AG09309 (cell line): ENCODE results near the gene STAG3.
"Not testable (repeated sequence)": the region's sequence is repeated elsewhere in the genome, so short reads cannot be mapped to it uniquely, and the experiment has no call there.

Source experiments
- DNase-seq: peaks from one replicate; pipeline ENCODE4 v3.0.0-alpha.2; 2010; ENCODE audit warnings: low read depth
- H3K4me3 ChIP-seq: 2 replicates; pipeline ENCODE4 v1.5.1; 2011; ENCODE audit warnings: mild to moderate bottlenecking, low read depth, low read length, moderate library complexity; ENCODE audit not compliant: control insufficient read depth
- CTCF ChIP-seq: IDR thresholded peaks from 2 replicates; pipeline ENCODE4 v1.5.1; 2011; ENCODE audit warnings: mild to moderate bottlenecking, low read depth, low read length, inconsistent platforms; ENCODE audit not compliant: insufficient read depth, control insufficient read depth; ENCODE audit errors: missing control alignments

Gene STAG3

GRCh38 chr7:100174582-100174981 lies 3.1 kb upstream of the STAG3 start:
- H3K4me3 ChIP-seq = no peak overlapping the region
- TF ChIP-seq CTCF = no peak
- DNase-seq = no peak

GRCh38 chr7:100175296-100175935 lies 2.3 kb upstream of the STAG3 start:
- H3K4me3 ChIP-seq = no peak overlapping the region
- no peak for DNase-seq
- no peak for TF ChIP-seq CTCF

- DNase-seq = no peak
- TF ChIP-seq CTCF = no peak
- H3K4me3 ChIP-seq = peak overlapping the region; percentile 78
Measured at GRCh38 chr7:100176096-100177044, 1.3 kb upstream of the STAG3 start.

- not testable (repeated sequence) for DNase-seq, H3K4me3 ChIP-seq
Measured at GRCh38 chr7:100180084-100180483, 2.4 kb downstream of the STAG3 start.

GRCh38 chr7:100182616-100183015 lies 4.9 kb downstream of the STAG3 start:
- DNase-seq, H3K4me3 ChIP-seq: not testable (repeated sequence)

- H3K4me3 ChIP-seq, DNase-seq: not testable (repeated sequence)
Measured at GRCh38 chr7:100183090-100183489, 5.4 kb downstream of the STAG3 start.

GRCh38 chr7:100185726-100186125 lies 8.0 kb downstream of the STAG3 start:
- TF ChIP-seq CTCF = no peak
- no peak for DNase-seq
- no peak overlapping the region for H3K4me3 ChIP-seq

- H3K4me3 ChIP-seq = no peak overlapping the region
- DNase-seq = no peak
- no peak for TF ChIP-seq CTCF
Measured at GRCh38 chr7:100189061-100189460, 11.3 kb downstream of the STAG3 start.
